GM21529 (cell line): ENCODE data around the gene EDA.
"Not testable (repeated sequence)": the region's sequence is repeated elsewhere in the genome, so short reads cannot be mapped to it uniquely, and the experiment has no call there.

Source experiments
- ATAC-seq: cut with Tn5 transposase; IDR thresholded peaks from one replicate; pipeline ENCODE4 v1.9.1; 2021; ENCODE audit not compliant: unreplicated experiment

The EDA gene

DNA sequence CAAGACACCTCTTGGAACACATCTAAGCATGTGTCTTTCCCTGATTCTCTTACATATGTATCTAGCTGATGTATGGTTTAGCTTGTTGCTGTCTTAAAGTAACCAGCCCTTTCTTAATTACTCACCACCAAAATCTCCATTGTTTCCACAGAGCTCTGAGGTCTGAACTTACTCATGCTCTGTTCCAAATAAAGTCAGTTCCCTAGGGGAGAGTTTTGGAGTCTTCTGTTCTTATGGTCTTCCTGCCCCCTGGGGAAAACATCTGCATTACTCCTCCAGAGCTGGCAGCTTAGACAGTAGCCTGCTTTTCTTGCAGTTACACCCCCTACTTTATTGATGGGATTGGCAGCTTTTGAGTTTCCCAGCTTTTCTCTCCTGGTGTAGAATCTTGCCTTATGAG, 125.8 kb downstream of the EDA start:
- ATAC-seq: no peak

- ATAC-seq: no peak
Observed at GRCh38 chrX:69746051-69746450, 130.1 kb downstream of the EDA start.

DNA sequence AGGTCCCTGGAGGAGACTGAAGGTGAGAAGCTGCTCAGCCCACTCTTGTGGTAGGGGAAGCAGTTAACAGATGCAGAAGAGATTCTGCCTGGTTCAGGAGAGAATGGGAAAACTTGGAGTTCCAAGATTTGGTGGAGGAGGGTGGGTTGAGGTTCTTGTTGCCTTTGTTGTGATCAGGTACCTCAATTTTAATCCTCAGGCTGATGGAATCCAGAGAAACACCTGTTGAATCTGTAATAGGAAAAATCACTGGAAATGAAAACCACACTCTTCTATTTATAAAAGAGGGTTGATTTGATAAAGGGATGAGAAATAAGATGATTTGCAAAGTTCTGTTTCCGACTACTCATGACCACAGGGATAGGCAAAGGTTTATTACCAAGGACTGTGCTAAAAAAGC, 132.1 kb downstream of the EDA start:
- ATAC-seq: no peak

DNA sequence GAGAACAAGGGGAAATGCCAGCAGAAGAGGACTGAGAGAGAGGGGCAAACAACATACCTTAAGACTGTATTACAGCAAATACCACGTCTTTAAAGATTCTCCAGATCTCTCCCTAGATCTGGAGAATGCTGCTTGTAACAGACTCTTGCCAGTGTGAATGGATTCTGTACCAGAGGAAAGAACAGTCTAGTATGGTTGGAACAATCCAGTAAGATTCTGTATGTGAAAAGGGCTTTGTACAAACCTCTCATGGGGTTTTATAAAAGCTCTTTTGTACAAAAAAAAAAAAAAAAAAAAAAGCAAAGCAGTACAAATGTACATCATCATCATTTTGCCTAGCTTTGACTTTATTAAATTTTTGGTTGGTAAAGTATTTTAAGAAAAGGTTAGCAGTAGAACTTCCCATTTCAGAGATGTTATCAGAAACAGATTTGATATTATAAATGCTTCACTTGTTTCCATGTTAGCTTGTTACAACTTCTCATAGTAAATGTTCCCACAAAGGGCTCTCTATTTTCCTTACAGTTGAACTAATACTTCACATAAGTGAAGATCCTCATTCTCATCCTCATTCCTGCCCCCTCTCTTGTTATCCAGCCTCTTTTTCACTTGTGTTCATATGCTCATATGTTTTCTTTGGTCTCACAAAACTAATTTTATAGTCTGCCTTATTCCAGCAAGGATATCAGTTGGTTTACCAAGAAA, 144.2 kb downstream of the EDA start:
- no peak for ATAC-seq

GRCh38 chrX:69761633-69762032, 145.7 kb downstream of the EDA start:
- no peak for ATAC-seq

DNA sequence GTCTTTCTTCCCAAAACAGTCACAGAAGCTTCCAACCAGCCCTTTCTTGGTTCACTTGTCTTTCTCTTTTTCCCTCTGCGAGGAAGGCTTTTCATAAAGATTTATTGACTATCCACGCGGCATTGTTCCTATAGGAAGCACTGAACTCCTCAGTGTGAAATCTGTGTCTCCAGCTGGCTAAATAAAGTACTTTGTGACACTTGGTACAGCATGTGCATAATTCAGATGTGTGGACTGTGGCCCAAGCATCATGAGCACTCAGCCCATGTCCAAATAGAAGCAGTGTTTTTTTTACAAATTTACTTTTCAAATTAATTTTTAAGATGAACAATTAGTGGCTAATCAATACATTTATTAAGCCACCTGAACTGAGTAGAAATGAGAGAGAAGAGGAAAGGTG, 146.4 kb downstream of the EDA start:
- no peak for ATAC-seq

DNA sequence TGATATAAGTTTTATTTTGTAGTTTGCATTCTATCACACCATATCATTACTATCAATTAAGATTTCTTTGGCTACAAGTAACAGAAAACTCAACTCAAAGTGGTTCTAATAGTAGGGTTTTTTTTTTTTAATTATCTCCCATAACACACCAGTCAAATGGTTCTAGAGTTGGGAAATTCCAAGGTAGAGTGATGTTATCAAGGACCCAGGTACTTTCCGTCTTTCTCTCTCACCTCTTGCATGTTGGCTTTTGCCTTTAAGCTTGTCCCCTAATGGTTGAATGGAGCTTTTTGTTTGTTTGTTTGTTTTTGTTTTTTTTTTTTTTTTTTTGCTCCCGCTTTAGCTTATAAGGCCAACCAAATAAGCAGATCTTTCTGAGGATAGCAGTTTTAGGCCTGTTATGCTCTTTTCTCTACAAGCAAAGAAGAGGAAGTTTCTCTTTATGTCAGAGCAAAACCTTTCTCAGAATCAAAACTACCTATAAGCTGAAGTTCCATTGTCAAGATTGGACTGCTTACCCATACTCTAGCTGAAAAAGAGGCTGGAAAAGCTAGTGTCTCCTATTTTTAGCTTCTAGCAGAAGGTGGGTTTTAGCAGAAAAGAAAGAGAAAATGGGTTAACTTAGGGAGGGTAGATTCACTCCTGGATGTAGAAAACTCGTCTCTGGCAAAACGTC, 177.5 kb downstream of the EDA start:
- no peak for ATAC-seq

GRCh38 chrX:69795702-69796101, 179.8 kb downstream of the EDA start:
- ATAC-seq: no peak

DNA sequence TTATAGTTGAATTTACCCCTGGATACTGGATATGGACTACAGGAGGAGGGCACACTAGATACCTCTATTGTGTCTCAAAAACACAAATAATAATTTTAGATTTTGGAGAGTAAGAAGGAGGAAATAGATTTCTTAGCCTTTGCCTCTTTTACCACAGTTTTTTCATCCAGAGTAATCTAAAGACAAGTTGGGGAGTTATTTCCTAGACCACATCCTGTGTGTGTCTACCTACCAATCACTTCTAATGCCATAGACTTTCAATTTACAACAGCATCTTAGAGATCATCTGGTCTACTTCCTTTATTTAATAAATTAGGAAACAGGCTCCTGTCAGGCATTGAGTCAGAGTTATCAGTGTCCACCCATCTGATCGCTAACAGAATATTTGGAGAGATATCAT, 191.5 kb downstream of the EDA start:
- no peak for ATAC-seq

- no peak for ATAC-seq
Observed at GRCh38 chrX:69808375-69808774, 192.5 kb downstream of the EDA start.

- no peak for ATAC-seq
Observed at GRCh38 chrX:69813677-69814076, 197.8 kb downstream of the EDA start.

DNA sequence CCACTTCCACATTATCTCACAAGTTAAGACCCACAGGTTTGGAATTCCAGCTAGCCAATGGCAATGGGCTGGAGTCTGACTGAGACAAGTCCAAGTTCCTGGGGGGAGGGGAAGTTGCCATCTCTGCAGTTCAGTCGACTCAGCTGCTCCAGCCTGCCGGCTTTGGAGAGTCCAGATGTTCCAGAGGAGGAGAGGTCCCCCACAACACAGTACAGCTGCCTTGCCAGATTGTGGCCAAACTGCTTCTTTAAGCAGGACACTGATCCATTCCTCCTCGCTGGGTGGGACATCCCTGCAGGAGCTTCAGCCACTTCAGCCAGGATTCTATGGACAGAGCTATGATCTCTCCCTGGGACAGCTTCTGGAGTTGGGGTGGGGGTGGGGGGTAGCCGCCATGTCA, 199.2 kb downstream of the EDA start:
- no peak for ATAC-seq

- no peak for ATAC-seq
Observed at GRCh38 chrX:69815519-69815918, 199.6 kb downstream of the EDA start.

DNA sequence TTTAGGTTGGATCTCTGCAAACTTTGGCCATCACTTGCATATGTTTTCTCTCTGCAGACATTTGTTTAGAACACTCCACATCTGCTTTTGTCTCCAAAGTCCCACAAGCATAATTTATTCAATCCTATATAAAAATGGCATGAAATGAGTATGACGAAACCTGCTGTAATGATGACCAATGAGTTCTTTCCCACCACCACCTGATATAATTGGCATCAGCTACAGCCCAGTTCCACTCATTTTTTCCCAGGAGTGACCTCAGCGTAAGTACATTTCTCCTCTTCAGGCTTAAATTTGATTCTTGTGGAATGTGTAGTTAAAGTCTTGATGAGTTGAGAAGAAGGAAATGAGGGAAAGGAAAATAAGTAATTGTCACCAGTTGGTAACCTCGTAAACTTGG, 228.7 kb downstream of the EDA start:
- no peak for ATAC-seq

GRCh38 chrX:69859999-69860398, 244.1 kb downstream of the EDA start:
- not testable (repeated sequence) for ATAC-seq

DNA sequence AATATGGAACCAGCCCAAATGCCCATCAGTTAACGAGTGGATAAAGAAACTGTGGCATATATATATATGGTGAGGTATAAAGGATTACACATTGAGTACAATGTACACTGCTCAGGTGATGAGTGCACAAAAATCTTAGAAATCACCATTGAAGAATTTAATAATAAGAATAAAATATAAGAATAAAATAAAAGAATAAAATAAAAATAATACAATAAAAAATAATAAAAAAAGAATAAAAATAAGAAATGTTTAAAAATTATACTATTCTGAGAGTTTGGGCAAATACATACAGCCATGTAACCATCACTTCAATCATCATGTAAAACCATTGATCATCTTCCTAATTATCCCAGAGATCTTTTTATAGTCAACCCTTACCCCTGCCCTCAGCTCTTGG, 260.3 kb downstream of the EDA start:
- no peak for ATAC-seq

GRCh38 chrX:69884210-69884609, 268.3 kb downstream of the EDA start:
- no peak for ATAC-seq

- no peak for ATAC-seq
Observed at GRCh38 chrX:69896046-69896445, 280.1 kb downstream of the EDA start.

DNA sequence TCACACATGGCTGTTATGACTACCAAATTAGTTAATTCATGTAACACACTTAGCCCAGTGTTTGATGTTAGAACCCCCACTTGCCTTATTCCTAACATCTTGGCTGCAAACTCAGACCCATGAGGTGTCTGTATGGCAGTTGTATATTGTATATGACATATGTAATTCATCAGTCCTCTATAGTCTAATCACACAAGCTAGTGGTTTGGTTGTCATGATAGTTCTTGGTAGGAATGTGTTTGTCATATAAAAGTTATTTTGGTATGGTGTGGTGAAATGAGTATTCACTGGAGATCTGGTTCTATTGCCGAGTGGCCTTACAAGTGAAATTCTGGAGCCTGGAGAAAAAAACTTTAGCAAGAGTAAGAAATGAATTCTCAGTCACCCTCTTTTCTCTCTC, 284.6 kb downstream of the EDA start:
- ATAC-seq: no peak

- no peak for ATAC-seq
Observed at GRCh38 chrX:69906447-69906846, 290.5 kb downstream of the EDA start.

DNA sequence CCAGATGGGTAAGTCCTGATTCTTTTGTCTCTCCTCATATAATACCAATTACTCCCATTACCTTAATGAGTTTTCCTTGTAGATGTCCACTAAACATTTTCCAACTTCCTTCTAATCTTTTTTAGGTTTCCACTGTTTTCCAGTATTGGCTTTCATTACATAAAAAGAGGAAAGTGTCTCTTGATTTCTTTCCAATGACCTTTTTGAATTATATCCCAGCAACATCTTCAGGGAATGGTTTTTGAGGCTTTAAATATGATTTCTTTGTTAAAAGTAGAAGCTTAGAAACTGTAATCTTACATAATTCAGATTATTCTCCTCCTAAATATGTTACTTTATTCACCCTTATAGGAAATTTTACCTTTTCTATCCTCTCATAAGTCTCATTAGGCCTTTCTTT, 298.9 kb downstream of the EDA start:
- ATAC-seq: no peak

DNA sequence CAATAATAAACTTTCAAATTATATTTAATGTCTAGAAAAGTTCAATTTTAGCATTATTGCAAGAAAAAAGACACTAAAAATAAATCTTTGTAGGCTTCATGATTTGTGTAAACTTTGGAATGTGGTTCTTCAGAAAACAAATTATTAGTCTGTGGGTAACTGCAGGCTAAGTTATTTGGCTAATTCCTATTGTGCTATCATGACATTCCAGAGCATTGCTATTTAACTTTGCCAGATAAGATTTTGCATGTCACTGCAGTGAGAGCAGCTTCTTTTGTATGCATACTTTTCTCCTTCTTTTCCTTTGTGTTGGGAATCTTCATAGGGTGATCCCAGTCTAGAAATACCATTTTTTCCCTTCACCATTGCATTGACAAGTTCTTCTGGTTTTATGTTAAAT, 303.8 kb downstream of the EDA start:
- ATAC-seq: no peak

- ATAC-seq: no peak
Observed at GRCh38 chrX:69932323-69932722, 316.4 kb downstream of the EDA start.
